K562 (cell line): ENCODE data around the gene MS4A4E. TPM values are rescaled to one million over a fixed set of nuclear protein-coding genes. Genes with fewer than 3 reads are reported as not detected.

Experiments
- BHLHE40 ChIP-seq: IDR thresholded peaks from 2 replicates; pipeline ENCODE4 v1.6.1; 2011; ENCODE audit warnings: low read length, improper control_type of control experiment
- C11orf30 ChIP-seq: fragments of 450-650 bp; IDR thresholded peaks from 2 replicates; pipeline ENCODE4 v1.6.1; 2016; ENCODE audit warnings: low read depth, mild to moderate bottlenecking
- CC2D1A ChIP-seq: fragments of 450-650 bp; IDR thresholded peaks from 2 replicates; pipeline ENCODE4 v1.6.1; 2017; ENCODE audit warnings: mild to moderate bottlenecking
- FOSL1 ChIP-seq: fragments of 200-800 bp; sonication (Bioruptor generic); conservative IDR thresholded peaks from 2 replicates; pipeline ENCODE4 v1.6.1; 2016; ENCODE audit warnings: missing genetic modification characterization, missing compliant biosample characterization
- HDAC6 ChIP-seq: IDR thresholded peaks from 2 replicates; pipeline ENCODE4 v1.6.1; 2012; ENCODE audit warnings: low read depth, mild to moderate bottlenecking, control low read depth, inconsistent platforms, low read length, moderate library complexity
- L3MBTL2 ChIP-seq: fragments of 450-650 bp; IDR thresholded peaks from 2 replicates; pipeline ENCODE4 v1.6.1; 2016; ENCODE audit warnings: mild to moderate bottlenecking, moderate library complexity
- MAFK ChIP-seq: IDR thresholded peaks from 2 replicates; pipeline ENCODE4 v1.6.1; 2011; ENCODE audit warnings: low read length, improper control_type of control experiment
- RAD21 ChIP-seq, 2 experiments: fragments of 250-450 bp in 1 of 2; fragments of 450-650 bp in 1 of 2; sonication (Bioruptor Pico) in 1 of 2; formaldehyde crosslinking in 1 of 2; IDR thresholded peaks in 1 of 2; conservative IDR thresholded peaks in 1 of 2; 2 replicates each; pipeline versions ENCODE4 v1.4.0 to v1.8.0; 2020 to 2022; ENCODE audit warnings: mild to moderate bottlenecking in 2 of 2, moderate library complexity in 1 of 2
- SMARCA4 ChIP-seq: fragments of 450-650 bp; IDR thresholded peaks from 2 replicates; pipeline ENCODE4 v1.6.1; 2016
- ZZZ3 ChIP-seq: fragments of 450-650 bp; IDR thresholded peaks from 2 replicates; pipeline ENCODE4 v1.6.1; 2016; ENCODE audit warnings: antibody characterized with exemption, mild to moderate bottlenecking, moderate library complexity
- polyA plus RNA-seq, 8 experiments: library from polyadenylated mRNA; depleted of rRNA in 4 of 8; stranded (reverse) in 5 of 8; unstranded in 3 of 8; fragments of >200 nt; fragmentation: Nextera tagmentation in 2 of 8; fragmentation: Illumina TruSeq in 1 of 8; extraction: Ambion mirVana in 2 of 8; extraction: Trizol in 1 of 8; gene quantifications; 2 replicates each; pipeline versions ENCODE4 v1.2.1 to v1.2.3, GENCODE V29; 2011 to 2014; ENCODE audit warnings: inconsistent platforms in 1 of 8, missing spikeins in 1 of 8
- total RNA-seq, 7 experiments: library from RNA; depleted of rRNA in 6 of 7; stranded (reverse); fragments of >200 nt in 6 of 7; fragmentation: Illumina TruSeq in 2 of 7; extraction: Trizol in 2 of 7; gene quantifications; 2 replicates each; pipeline versions ENCODE4 v1.2.1 to v1.2.3, GENCODE V29; 2011 to 2021; ENCODE audit warnings: low replicate concordance in 1 of 7
- TF ChIP-seq, protein P1 (sequence below), 2 experiments: fragments of 200-800 bp in 1 of 2; sonication (Bioruptor generic) in 1 of 2; sonication (generic) in 1 of 2; formaldehyde crosslinking in 1 of 2; IDR thresholded peaks in 1 of 2; conservative IDR thresholded peaks in 1 of 2; 2 replicates each; pipeline versions ENCODE4 v1.5.0 to v1.6.1; 2016 to 2020; ENCODE audit warnings: missing compliant biosample characterization in 1 of 2, missing genetic modification characterization in 1 of 2, missing genetic modification reagents in 1 of 2
- TF ChIP-seq, protein P2 (sequence below): fragments of 450-650 bp; IDR thresholded peaks from 2 replicates; pipeline ENCODE4 v1.6.1; 2016; ENCODE audit warnings: antibody characterized with exemption
- TF ChIP-seq, protein P3 (sequence below): sonication (generic); formaldehyde crosslinking; IDR thresholded peaks from 2 replicates; pipeline ENCODE4 v1.8.0; 2022; ENCODE audit warnings: mild to moderate bottlenecking, missing genetic modification reagents
- TF ChIP-seq, protein P4 (sequence below): sonication (generic); formaldehyde crosslinking; IDR thresholded peaks from 2 replicates; pipeline ENCODE4 v1.8.0; 2022; ENCODE audit warnings: missing genetic modification reagents, mild to moderate bottlenecking, borderline replicate concordance
- TF ChIP-seq, protein P5 (sequence below): fragments of 250-450 bp; sonication (Bioruptor Pico); IDR thresholded peaks from 2 replicates; pipeline ENCODE4 v1.4.0; 2020; ENCODE audit warnings: mild to moderate bottlenecking, moderate library complexity
- TF ChIP-seq, protein P6 (sequence below): fragments of 250-450 bp; sonication (Bioruptor Pico); IDR thresholded peaks from 2 replicates; pipeline ENCODE4 v1.5.0; 2021; ENCODE audit warnings: mild to moderate bottlenecking, moderate library complexity

MS4A4E gene
- total and polyA plus RNA-seq, 9 of the 15 experiments (the other 6 are each of a cell fraction or from before 2014, with no cell fraction given): 0.11 to 0.81 (median 0.36) TPM; not detected in 2

DNA sequence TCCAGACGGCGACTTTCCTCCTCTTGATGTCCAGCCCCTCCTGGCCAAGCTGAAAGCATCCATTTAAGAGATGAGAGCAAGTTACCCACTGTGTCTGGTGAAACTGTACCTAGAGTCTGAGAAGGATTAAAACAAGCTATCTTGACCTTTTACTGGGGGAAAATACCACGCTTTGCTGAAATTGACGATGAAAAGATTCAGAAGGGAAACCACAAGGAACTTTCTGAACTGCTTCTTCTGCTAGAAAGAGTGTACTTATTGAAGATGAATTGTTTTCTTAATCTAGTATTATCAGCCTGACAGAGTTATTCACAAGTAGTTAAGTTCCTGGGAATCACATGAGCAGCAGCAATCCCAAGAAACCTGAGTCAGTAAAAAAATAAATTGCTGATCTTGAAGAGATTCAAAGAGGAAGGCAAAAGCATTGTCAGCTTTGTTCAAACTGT is 47.0 kb downstream of the MS4A4E start (continued):
- TF ChIP-seq MAFK: peak; percentile 67; the same call in 1 of the 2 replicates
- TF ChIP-seq, protein P1, sequence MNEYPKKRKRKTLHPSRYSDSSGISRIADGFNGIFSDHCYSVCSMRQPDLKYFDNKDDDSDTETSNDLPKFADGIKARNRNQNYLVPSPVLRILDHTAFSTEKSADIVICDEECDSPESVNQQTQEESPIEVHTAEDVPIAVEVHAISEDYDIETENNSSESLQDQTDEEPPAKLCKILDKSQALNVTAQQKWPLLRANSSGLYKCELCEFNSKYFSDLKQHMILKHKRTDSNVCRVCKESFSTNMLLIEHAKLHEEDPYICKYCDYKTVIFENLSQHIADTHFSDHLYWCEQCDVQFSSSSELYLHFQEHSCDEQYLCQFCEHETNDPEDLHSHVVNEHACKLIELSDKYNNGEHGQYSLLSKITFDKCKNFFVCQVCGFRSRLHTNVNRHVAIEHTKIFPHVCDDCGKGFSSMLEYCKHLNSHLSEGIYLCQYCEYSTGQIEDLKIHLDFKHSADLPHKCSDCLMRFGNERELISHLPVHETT (CRISPR knock-in tag; conservative IDR thresholded peaks at IDR 0.05 in 1 of 2, IDR thresholded peaks at IDR 0.05 in 1 of 2): peak in 1 of 2 experiments; percentile 21; a peak in 1 of 4 replicates
- TF ChIP-seq, protein P2, sequence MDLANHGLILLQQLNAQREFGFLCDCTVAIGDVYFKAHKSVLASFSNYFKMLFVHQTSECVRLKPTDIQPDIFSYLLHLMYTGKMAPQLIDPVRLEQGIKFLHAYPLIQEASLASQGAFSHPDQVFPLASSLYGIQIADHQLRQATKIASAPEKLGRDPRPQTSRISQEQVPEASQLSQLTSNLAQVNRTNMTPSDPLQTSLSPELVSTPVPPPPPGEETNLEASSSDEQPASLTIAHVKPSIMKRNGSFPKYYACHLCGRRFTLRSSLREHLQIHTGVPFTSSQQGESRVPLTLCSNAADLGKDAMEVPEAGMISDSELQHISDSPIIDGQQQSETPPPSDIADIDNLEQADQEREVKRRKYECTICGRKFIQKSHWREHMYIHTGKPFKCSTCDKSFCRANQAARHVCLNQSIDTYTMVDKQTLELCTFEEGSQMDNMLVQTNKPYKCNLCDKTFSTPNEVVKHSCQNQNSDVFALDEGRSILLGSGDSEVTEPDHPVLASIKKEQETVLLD: no peak
- TF ChIP-seq SMARCA4: peak; percentile 50
- no peak for TF ChIP-seq HDAC6
- TF ChIP-seq FOSL1 (tag): peak; percentile 44; the same call in 1 of the 2 replicates
- TF ChIP-seq ZZZ3: no peak
- TF ChIP-seq CC2D1A: no peak
- TF ChIP-seq, protein P3, sequence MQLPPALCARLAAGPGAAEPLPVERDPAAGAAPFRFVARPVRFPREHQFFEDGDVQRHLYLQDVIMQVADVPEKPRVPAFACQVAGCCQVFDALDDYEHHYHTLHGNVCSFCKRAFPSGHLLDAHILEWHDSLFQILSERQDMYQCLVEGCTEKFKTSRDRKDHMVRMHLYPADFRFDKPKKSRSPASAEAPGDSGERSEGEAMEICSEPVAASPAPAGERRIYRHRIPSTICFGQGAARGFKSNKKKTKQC: no peak
- TF ChIP-seq, protein P4, sequence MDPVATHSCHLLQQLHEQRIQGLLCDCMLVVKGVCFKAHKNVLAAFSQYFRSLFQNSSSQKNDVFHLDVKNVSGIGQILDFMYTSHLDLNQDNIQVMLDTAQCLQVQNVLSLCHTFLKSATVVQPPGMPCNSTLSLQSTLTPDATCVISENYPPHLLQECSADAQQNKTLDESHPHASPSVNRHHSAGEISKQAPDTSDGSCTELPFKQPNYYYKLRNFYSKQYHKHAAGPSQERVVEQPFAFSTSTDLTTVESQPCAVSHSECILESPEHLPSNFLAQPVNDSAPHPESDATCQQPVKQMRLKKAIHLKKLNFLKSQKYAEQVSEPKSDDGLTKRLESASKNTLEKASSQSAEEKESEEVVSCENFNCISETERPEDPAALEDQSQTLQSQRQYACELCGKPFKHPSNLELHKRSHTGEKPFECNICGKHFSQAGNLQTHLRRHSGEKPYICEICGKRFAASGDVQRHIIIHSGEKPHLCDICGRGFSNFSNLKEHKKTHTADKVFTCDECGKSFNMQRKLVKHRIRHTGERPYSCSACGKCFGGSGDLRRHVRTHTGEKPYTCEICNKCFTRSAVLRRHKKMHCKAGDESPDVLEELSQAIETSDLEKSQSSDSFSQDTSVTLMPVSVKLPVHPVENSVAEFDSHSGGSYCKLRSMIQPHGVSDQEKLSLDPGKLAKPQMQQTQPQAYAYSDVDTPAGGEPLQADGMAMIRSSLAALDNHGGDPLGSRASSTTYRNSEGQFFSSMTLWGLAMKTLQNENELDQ (CRISPR knock-in tag): no peak
- peak; percentile 41; the same call in 1 of the 2 replicates for TF ChIP-seq L3MBTL2
- TF ChIP-seq, protein P5, sequence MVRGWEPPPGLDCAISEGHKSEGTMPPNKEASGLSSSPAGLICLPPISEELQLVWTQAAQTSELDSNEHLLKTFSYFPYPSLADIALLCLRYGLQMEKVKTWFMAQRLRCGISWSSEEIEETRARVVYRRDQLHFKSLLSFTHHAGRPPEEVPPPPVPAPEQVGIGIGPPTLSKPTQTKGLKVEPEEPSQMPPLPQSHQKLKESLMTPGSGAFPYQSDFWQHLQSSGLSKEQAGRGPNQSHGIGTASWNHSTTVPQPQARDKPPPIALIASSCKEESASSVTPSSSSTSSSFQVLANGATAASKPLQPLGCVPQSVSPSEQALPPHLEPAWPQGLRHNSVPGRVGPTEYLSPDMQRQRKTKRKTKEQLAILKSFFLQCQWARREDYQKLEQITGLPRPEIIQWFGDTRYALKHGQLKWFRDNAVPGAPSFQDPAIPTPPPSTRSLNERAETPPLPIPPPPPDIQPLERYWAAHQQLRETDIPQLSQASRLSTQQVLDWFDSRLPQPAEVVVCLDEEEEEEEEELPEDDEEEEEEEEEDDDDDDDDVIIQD (CRISPR knock-in tag): no peak
- TF ChIP-seq, protein P6, sequence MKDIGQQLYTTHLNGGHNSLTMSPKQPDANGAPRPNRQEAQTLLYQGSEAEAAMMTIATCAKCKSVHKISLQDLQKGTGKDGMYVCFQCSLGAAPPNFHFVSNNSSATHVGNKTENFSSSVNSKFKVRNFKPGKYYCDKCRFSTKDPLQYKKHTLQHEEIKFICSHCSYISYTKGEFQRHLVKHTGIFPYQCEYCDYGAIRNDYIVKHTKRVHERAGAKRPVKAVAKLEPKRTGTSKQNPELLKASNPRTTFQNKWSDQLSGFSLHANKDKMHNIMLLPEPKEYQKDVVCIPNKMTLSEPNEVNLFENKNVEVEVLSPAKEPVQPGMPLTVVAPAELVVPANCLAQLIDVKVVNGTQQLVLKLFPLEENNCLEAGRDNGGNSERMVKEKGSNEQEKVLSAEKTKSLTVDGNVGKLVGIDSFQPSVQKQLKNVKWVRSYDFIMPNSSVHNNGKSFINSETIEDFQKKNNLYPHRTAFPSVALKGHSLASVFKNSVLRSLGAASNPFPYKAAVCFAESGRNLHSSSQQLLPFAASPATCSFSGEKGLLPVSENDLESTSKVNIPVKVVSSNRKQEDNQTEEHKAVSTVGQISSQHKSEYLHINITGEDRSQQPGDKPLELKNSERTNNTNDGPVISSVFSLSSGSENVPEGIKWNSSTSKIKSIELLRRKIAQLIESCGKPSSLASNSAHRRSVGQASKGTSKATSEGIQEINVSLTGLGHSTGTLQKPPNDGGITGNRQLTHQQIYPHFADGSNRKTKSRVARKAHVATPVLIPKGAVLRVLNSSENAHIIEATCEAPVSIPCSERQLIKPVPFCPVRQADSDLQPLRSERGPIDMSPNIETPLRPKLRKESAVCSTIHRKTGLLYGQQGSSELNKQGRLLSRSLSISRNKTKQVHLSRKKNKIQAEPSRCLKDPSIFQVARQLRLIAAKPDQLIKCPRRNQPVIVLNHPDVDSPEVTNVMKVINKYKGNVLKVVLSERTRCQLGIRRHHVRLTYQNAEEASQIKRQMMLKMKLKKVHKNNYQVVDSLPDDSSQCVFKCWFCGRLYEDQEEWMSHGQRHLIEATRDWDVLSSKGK: no peak
- TF ChIP-seq RAD21 (CRISPR knock-in tag; conservative IDR thresholded peaks at IDR 0.05 in 1 of 2, IDR thresholded peaks at IDR 0.05 in 1 of 2): no peak
- peak; percentile 30; the same call in 1 of the 2 replicates for TF ChIP-seq BHLHE40
- TF ChIP-seq C11orf30: peak; percentile 91
